Endothelial cell of umbilical vein (primary cell): Measurements from ENCODE around the gene PIGT. TPM values are rescaled to one million over a fixed set of nuclear protein-coding genes. Genes with fewer than 3 reads are reported as not detected.
"Not testable (repeated sequence)": the region's sequence is repeated elsewhere in the genome, so short reads cannot be mapped to it uniquely, and the experiment has no call there.

ENCODE experiments used
- BruUV-seq: library from RNA; stranded (reverse); fragments of 400-500 nt; replicated peaks from 2 replicates; lab custom pipeline; 2021; lab: Mats Ljungman, UMichigan
- CTCF ChIA-PET: fragments of 300-600, 350-600 bp; sonication (Branson Sonifier 250); formaldehyde crosslinking; loops from one replicate; lab custom pipeline; 2021; ENCODE audit warnings: antibody characterized with exemption, inconsistent platforms; lab: Charles Lee
- POLR2A ChIA-PET: fragments of 300-600, 350-600 bp; sonication (Branson Sonifier 250); formaldehyde crosslinking; loops from one replicate; lab custom pipeline; 2021; ENCODE audit warnings: antibody characterized with exemption, inconsistent platforms; lab: Charles Lee
- DNase-seq: peaks from one replicate; pipeline ENCODE4 v3.0.0-alpha.2; 2011; ENCODE audit warnings: low read depth, low spot score
- FAIRE-seq: peaks from 2 replicates; lab custom pipeline; 2011; peaks lifted over from hg19 to GRCh38; lab: Jason Lieb, UNC
- H2AFZ ChIP-seq: 2 replicates; pipeline ENCODE4 v1.6.0; 2012; ENCODE audit warnings: low read depth, low read length, control low read depth, inconsistent platforms
- H3K27ac ChIP-seq: 2 replicates; pipeline ENCODE4 v1.5.1; 2011; ENCODE audit warnings: low read depth, mild to moderate bottlenecking, control low read depth, low read length, moderate library complexity; ENCODE audit not compliant: insufficient read depth
- H3K27me3 ChIP-seq, 2 experiments: 2 replicates each; pipeline versions ENCODE4 v1.6.0 to v1.6.1; 2011; ENCODE audit warnings: low read length in 2 of 2, mixed read lengths in 1 of 2; ENCODE audit not compliant: control insufficient read depth in 2 of 2, insufficient read depth in 2 of 2
- H3K36me3 ChIP-seq, 2 experiments: 2 replicates in 1 of 2; 3 replicates in 1 of 2; pipeline ENCODE4 v1.5.1; 2011; ENCODE audit warnings: low read length in 2 of 2, mild to moderate bottlenecking in 1 of 2, moderate library complexity in 1 of 2; ENCODE audit not compliant: control insufficient read depth in 2 of 2, insufficient read depth in 2 of 2; ENCODE audit errors: extremely low read depth in 1 of 2
- H3K4me1 ChIP-seq: 3 replicates; pipeline ENCODE4 v1.5.1; 2011; ENCODE audit warnings: mild to moderate bottlenecking, low read length; ENCODE audit not compliant: control insufficient read depth, insufficient read depth; ENCODE audit errors: extremely low read depth
- H3K4me2 ChIP-seq: 2 replicates; pipeline ENCODE4 v1.6.1; 2011; ENCODE audit warnings: low read length, control low read depth, mixed read lengths; ENCODE audit not compliant: insufficient read depth
- H3K4me3 ChIP-seq, 3 experiments: fragments of 200-600 bp in 1 of 3; sonication (generic), shearing (Covaris generic) in 1 of 3; replicated peaks in 1 of 3; 2 replicates each; pipeline ENCODE4 v1.5.1; 2011 to 2016; ENCODE audit warnings: control low read depth in 3 of 3, low read length in 3 of 3, mild to moderate bottlenecking in 2 of 3, inconsistent platforms in 1 of 3, low read depth in 1 of 3, moderate library complexity in 1 of 3; ENCODE audit not compliant: insufficient read depth in 1 of 3
- H3K79me2 ChIP-seq: 2 replicates; pipeline ENCODE4 v1.6.0; 2012; ENCODE audit warnings: low read length, inconsistent platforms; ENCODE audit not compliant: control insufficient read depth, insufficient read depth
- H3K9ac ChIP-seq: replicated peaks from 2 replicates; pipeline ENCODE3; 2011; ENCODE audit warnings: low read length, control low read depth; ENCODE audit not compliant: insufficient read depth; ENCODE audit errors: extremely low read depth
- H3K9me1 ChIP-seq: replicated peaks from 3 replicates; pipeline ENCODE4 v1.6.0; 2011; ENCODE audit warnings: mild to moderate bottlenecking, low read length; ENCODE audit not compliant: control insufficient read depth, insufficient read depth; ENCODE audit errors: extremely low read depth
- H3K9me3 ChIP-seq: replicated peaks from 2 replicates; pipeline ENCODE4 v1.5.1; 2012; ENCODE audit warnings: low read length, inconsistent platforms; ENCODE audit not compliant: control insufficient read depth, insufficient read depth
- H4K20me1 ChIP-seq: replicated peaks from 2 replicates; pipeline ENCODE3; 2011; ENCODE audit warnings: mild to moderate bottlenecking, low read length; ENCODE audit not compliant: control insufficient read depth, insufficient read depth; ENCODE audit errors: extremely low read depth
- CTCF ChIP-seq, 2 donors: IDR thresholded peaks; 1 replicate in 1 of 2; 2 replicates in 1 of 2; pipeline ENCODE4 v1.5.1; 2011; ENCODE audit warnings: low read length in 2 of 2, mild to moderate bottlenecking in 2 of 2, moderate library complexity in 2 of 2, control low read depth in 1 of 2, inconsistent platforms in 1 of 2, low read depth in 1 of 2; ENCODE audit not compliant: insufficient read depth in 1 of 2; ENCODE audit errors: extremely low read depth in 1 of 2
- EZH2 ChIP-seq: IDR thresholded peaks from 2 replicates; pipeline ENCODE4 v1.6.1; 2012; ENCODE audit warnings: borderline replicate concordance, low read depth, mild to moderate bottlenecking, moderate library complexity, low read length, inconsistent platforms; ENCODE audit not compliant: severe bottlenecking
- FOS ChIP-seq: IDR thresholded peaks from 2 replicates; pipeline ENCODE4 v1.6.1; 2011; ENCODE audit warnings: mild to moderate bottlenecking, low read length, moderate library complexity, borderline replicate concordance; ENCODE audit not compliant: insufficient read depth
- GATA2 ChIP-seq: IDR thresholded peaks from 2 replicates; pipeline ENCODE4 v1.7.0; 2011; ENCODE audit warnings: low read depth, mild to moderate bottlenecking, moderate library complexity, mixed read lengths, low read length; ENCODE audit not compliant: insufficient read length, insufficient read depth
- JUN ChIP-seq: IDR thresholded peaks from 2 replicates; pipeline ENCODE4 v1.6.1; 2011; ENCODE audit warnings: borderline replicate concordance, low read depth; ENCODE audit not compliant: insufficient read length, insufficient read depth
- MAX ChIP-seq: IDR thresholded peaks from 2 replicates; pipeline ENCODE4 v1.6.1; 2011; ENCODE audit not compliant: insufficient read depth, insufficient read length
- MYC ChIP-seq: IDR thresholded peaks from one replicate; pipeline ENCODE4 v1.6.1; 2011; ENCODE audit warnings: mild to moderate bottlenecking, low read depth, low read length
- POLR2A ChIP-seq: IDR thresholded peaks from 2 replicates; pipeline ENCODE4 v1.6.1; 2012; ENCODE audit warnings: low read depth, mild to moderate bottlenecking, control low read depth, low read length
- POLR2AphosphoS5 ChIP-seq: IDR thresholded peaks from 2 replicates; pipeline ENCODE4 v1.6.1; 2012; ENCODE audit warnings: low read depth, mild to moderate bottlenecking, control low read depth, low read length, moderate library complexity; ENCODE audit not compliant: insufficient read depth
- dilution Hi-C: fragments of 300-500 bp; cut with MboI; formaldehyde crosslinking; loops from one replicate; pipeline ENCODE4 v1.15.0; 2019; ENCODE audit warnings: low sequenced_read_pairs; ENCODE audit not compliant: extremely low pct_ligation_motif_present
- intact Hi-C: fragments of 100-400 bp; cut with micrococcal nuclease; formaldehyde crosslinking; loops from one replicate; pipeline ENCODE4 v1.10.0; 2022
- polyA plus RNA-seq, 4 experiments: library from polyadenylated mRNA; depleted of rRNA in 3 of 4; stranded (reverse) in 3 of 4; unstranded in 1 of 4; fragments of >200 nt; gene quantifications; 2 replicates each; pipeline versions ENCODE4 v1.2.1 to v1.2.3, GENCODE V29; 2011 to 2012; ENCODE audit warnings: missing spikeins in 1 of 4
- total RNA-seq: library from RNA; stranded (reverse); gene quantifications from 2 replicates; pipeline ENCODE4 v1.2.3, GENCODE V29; 2021

The PIGT gene
- total and polyA plus RNA-seq, 2 donors (not counting 3 experiments of a cell fraction or from before 2014, with no cell fraction given), result 96.8 to 143 TPM

GRCh38 chr20:45470937-45471336 lies 55.0 kb downstream of the PIGT start:
- H3K36me3 ChIP-seq, result no peaks in the 10 kb centered on the region
- intact Hi-C loops, result no loop called here
- no peak overlapping the region for H2AFZ ChIP-seq
- no peaks in the 10 kb centered on the region for H3K9me3 ChIP-seq
- no peak overlapping the region for H3K27ac ChIP-seq
- FAIRE-seq (no peak), DNase-seq (no peak)
- H4K20me1 ChIP-seq, result no peaks in the 10 kb centered on the region
- no peak overlapping the region for H3K4me3 ChIP-seq
- H3K79me2 ChIP-seq, result no peaks in the 10 kb centered on the region
- POLR2A ChIA-PET, result no interaction called here
- H3K27me3 ChIP-seq, result peaks cover 37 to 53% of the 10 kb centered on the region in 2 experiments
- no peaks in the 10 kb centered on the region for H3K9me1 ChIP-seq
- H3K9ac ChIP-seq, result no peak overlapping the region
- dilution Hi-C loops, result no loop called here
- CTCF ChIA-PET, result interaction anchor here (1.0 kb wide), 1 partner anchor 97 kb away, joined by 5 read pairs; no protein-coding TSS in a partner anchor
- H3K4me2 ChIP-seq, result no peak overlapping the region
- no TSS peak for BruUV-seq
- no peak for TF ChIP-seq GATA2
- TF ChIP-seq POLR2A, result no peak
- TF ChIP-seq JUN, result no peak
- TF ChIP-seq FOS, result no peak
- TF ChIP-seq CTCF (IDR thresholded peaks at IDR 0.05; ENCODE audit: extremely low read depth in 1 of 2, insufficient read depth in 1 of 2, low read depth in 1 of 2, low read length in 2 of 2), result no peak
- no peak for TF ChIP-seq MAX
- TF ChIP-seq POLR2AphosphoS5, result no peak
- no peak for TF ChIP-seq EZH2
- TF ChIP-seq MYC, result no peak
- H3K4me1 ChIP-seq, result peaks cover 4% of the 10 kb centered on the region

- BruUV-seq, H3K4me2 ChIP-seq, CTCF ChIA-PET, H3K9ac ChIP-seq, FAIRE-seq, H3K9me3 ChIP-seq, H3K4me1 ChIP-seq, H3K27ac ChIP-seq, H2AFZ ChIP-seq, DNase-seq, H3K79me2 ChIP-seq, POLR2A ChIA-PET, H3K4me3 ChIP-seq, dilution Hi-C loops, H3K36me3 ChIP-seq, H4K20me1 ChIP-seq, intact Hi-C loops, H3K9me1 ChIP-seq: not testable (repeated sequence)
- H3K27me3 ChIP-seq, result peaks cover 35 to 43% of the 10 kb centered on the region in 2 experiments
Measured at GRCh38 chr20:45472286-45472685, 56.3 kb downstream of the PIGT start.
